Left forelimb (tissue), 1 donor: Measurements from ENCODE around the gene CCDC87.
"Not testable (repeated sequence)": the region's sequence is repeated elsewhere in the genome, so short reads cannot be mapped to it uniquely, and the experiment has no call there.

Experiments
- DNase-seq: peaks from one replicate; pipeline ENCODE4 v3.0.0-alpha.2; 2018; ENCODE audit warnings: low spot score

The CCDC87 gene

GRCh38 chr11:66614073-66614472 is 21.2 kb upstream of the CCDC87 start:
- no peak for DNase-seq

- no peak for DNase-seq
Measured at GRCh38 chr11:66612458-66612857, 19.6 kb upstream of the CCDC87 start.

GRCh38 chr11:66609721-66610617 is 17.1 kb upstream of the CCDC87 start:
- no peak for DNase-seq

GRCh38 chr11:66607126-66607834 is 14.4 kb upstream of the CCDC87 start:
- DNase-seq = peak; percentile 74

- DNase-seq = not testable (repeated sequence)
Measured at GRCh38 chr11:66606608-66607007, 13.7 kb upstream of the CCDC87 start.

GRCh38 chr11:66604155-66604554 is 11.3 kb upstream of the CCDC87 start:
- DNase-seq = no peak

GRCh38 chr11:66603072-66603471 is 10.2 kb upstream of the CCDC87 start:
- DNase-seq = no peak

GRCh38 chr11:66600631-66601233 is 7.9 kb upstream of the CCDC87 start:
- no peak for DNase-seq

- no peak for DNase-seq
Measured at GRCh38 chr11:66600219-66600618, 7.4 kb upstream of the CCDC87 start.

- no peak for DNase-seq
Measured at GRCh38 chr11:66598993-66599392, 6.1 kb upstream of the CCDC87 start.

- no peak for DNase-seq
Measured at GRCh38 chr11:66595245-66595904, 2.5 kb upstream of the CCDC87 start.

- no peak for DNase-seq
Measured at GRCh38 chr11:66593650-66594049, 787 bp upstream of the CCDC87 start.

GRCh38 chr11:66593303-66593635 is 406 bp upstream of the CCDC87 start:
- no peak for DNase-seq

GRCh38 chr11:66591175-66591574 is 1.7 kb downstream of the CCDC87 start:
- no peak for DNase-seq

GRCh38 chr11:66589996-66590675 is 2.7 kb downstream of the CCDC87 start:
- DNase-seq = no peak

GRCh38 chr11:66589315-66589714 is 3.5 kb downstream of the CCDC87 start:
- not testable (repeated sequence) for DNase-seq

- DNase-seq = no peak
Measured at GRCh38 chr11:66586136-66586535, 6.7 kb downstream of the CCDC87 start.

GRCh38 chr11:66585447-66585846 is 7.4 kb downstream of the CCDC87 start:
- DNase-seq = not testable (repeated sequence)

- not testable (repeated sequence) for DNase-seq
Measured at GRCh38 chr11:66582565-66583147, 10.2 kb downstream of the CCDC87 start.

- DNase-seq = no peak
Measured at GRCh38 chr11:66581261-66581660, 11.6 kb downstream of the CCDC87 start.

- no peak for DNase-seq
Measured at GRCh38 chr11:66580803-66581202, 12.1 kb downstream of the CCDC87 start.
